Measurements from ENCODE around the gene RIN3. TPM values are rescaled to one million over a fixed set of nuclear protein-coding genes. Genes with fewer than 3 reads are reported as not detected.
"Not testable (repeated sequence)": the region's sequence is repeated elsewhere in the genome, so short reads cannot be mapped to it uniquely, and the experiment has no call there.

RIN3 gene
- total RNA-seq, 4 donors from 2014 or later = 3.0 to 8.7 (median 7.5) TPM

GRCh38 chr14:92711976-92712653 is 198.5 kb downstream of the RIN3 start:
- 70 to 72% methylated on average over 7 of the region's 7 CpGs for WGBS, 2 donors
- intact Hi-C loops (cut with DNase I; ENCODE audit: low total_unique reads) = loop anchor here (10.0 kb wide), 1 partner anchor 73 kb away; no protein-coding TSS in a partner anchor
- DNase-seq (ENCODE audit: low spot score in 2 of 2) = no peak
- TF ChIP-seq POLR2A (IDR thresholded peaks at IDR 0.05) = no peak
- TF ChIP-seq CTCF (IDR thresholded peaks at IDR 0.05) = no peak
- no peak overlapping the region for H3K4me3 ChIP-seq (ENCODE audit: low read depth, poor library complexity, severe bottlenecking)

DNA sequence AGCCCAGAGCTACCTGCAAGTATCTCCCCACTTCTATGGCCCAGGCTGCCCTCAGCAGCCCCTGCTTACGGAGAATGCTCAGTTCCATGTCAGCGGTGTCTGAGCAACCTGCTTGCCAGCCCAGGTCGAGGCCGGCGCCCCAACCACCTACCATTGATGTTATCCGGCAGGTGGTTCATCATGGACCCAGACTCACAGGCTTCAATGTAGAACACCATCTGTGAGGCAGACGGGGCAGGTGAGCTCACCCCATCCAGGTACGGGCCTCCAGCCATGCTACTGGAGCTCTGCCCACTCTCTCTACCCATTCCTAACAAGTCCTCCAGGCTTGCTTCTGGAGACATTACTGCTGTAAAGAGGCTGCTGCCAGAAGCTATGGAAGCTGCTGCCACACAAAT is 199.1 kb downstream of the RIN3 start:
- intact Hi-C loops (cut with DNase I; ENCODE audit: low total_unique reads) = loop anchor here (10.0 kb wide), 1 partner anchor 72 kb away; no protein-coding TSS in a partner anchor
- DNase-seq (ENCODE audit: low spot score in 2 of 2) = no peak
- H3K4me3 ChIP-seq (ENCODE audit: low read depth, poor library complexity, severe bottlenecking) = no peak overlapping the region
- TF ChIP-seq CTCF (IDR thresholded peaks at IDR 0.05) = no peak
- no peak for TF ChIP-seq POLR2A (IDR thresholded peaks at IDR 0.05)
- WGBS, 2 donors = 95 to 98% methylated on average over 7 to 8 of the region's 8 CpGs

- peak in 1 of 3 donors; percentile 62 for TF ChIP-seq CTCF (IDR thresholded peaks at IDR 0.05)
- not testable (repeated sequence) for H3K4me3 ChIP-seq (ENCODE audit: low read depth, poor library complexity, severe bottlenecking)
- DNase-seq (ENCODE audit: low spot score in 2 of 2) = peak; percentile 68 to 95
- intact Hi-C loops (cut with DNase I; ENCODE audit: low total_unique reads) = loop anchor here (10.0 kb wide), 1 partner anchor 70 kb away; no protein-coding TSS in a partner anchor
- 81 to 85% methylated on average over 7 of the region's 7 CpGs for WGBS, 2 donors
Observed at GRCh38 chr14:92714739-92715307, 201.2 kb downstream of the RIN3 start.

DNA sequence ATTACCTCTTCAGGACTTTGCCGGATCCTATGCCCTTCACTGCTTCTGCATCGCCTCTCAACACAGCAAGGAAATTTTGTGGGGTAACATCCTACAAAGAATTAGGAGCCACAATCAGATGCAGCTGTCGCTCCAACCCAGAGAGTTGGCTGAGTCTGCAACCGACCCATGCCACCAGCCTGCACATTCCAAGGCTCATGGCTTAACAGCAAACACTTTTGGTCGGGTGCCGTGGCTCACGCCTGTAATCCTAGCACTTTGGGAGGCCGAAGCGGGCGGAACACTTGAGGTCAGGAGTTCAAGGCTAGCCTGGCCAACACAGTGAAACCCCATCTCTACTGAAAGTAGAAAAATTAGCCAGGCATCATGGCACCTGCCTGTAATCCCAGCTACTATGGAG is 202.6 kb downstream of the RIN3 start:
- no peak for TF ChIP-seq POLR2A (IDR thresholded peaks at IDR 0.05)
- TF ChIP-seq CTCF (IDR thresholded peaks at IDR 0.05) = no peak
- no peak overlapping the region for H3K4me3 ChIP-seq (ENCODE audit: low read depth, poor library complexity, severe bottlenecking)
- intact Hi-C loops (cut with DNase I; ENCODE audit: low total_unique reads) = loop anchor here (10.0 kb wide), 1 partner anchor 69 kb away; no protein-coding TSS in a partner anchor
- WGBS, 2 donors = 72 to 92% methylated on average over 10 of the region's 10 CpGs
- no peak for DNase-seq (ENCODE audit: low spot score in 2 of 2)

DNA sequence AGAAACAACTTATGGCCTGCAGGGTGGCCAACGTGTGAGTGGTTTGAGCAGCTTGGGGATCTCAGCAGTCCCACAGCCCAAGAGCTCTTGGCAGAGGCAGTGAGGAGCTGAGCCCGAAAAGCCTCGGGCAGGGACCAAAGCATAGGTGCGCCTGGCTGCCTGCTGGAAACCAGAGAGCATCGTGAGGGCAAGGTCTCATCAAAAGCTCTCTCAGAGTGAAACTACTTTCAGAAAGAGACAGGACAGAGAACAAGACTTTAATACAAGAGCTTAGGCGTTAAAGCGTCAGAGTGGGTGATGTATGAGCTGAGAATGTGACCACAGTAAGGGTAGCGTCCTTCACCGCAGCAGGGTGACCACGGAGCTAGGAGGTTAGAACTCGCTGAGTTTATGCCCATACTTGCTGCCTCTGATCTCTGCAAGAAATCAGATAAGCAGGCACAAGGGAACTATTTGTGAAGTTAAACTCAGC is 204.0 kb downstream of the RIN3 start:
- WGBS, 2 donors = 63 to 79% methylated on average over 11 of the region's 11 CpGs
- no peak overlapping the region for H3K4me3 ChIP-seq (ENCODE audit: low read depth, poor library complexity, severe bottlenecking)
- no peak for TF ChIP-seq CTCF (IDR thresholded peaks at IDR 0.05)
- no peak for TF ChIP-seq POLR2A (IDR thresholded peaks at IDR 0.05)
- no peak for DNase-seq (ENCODE audit: low spot score in 2 of 2)
- intact Hi-C loops (cut with DNase I; ENCODE audit: low total_unique reads) = loop anchor here (10.0 kb wide), 1 partner anchor 67 kb away; no protein-coding TSS in a partner anchor
